Astrocyte (in vitro differentiated cells and primary cell): Measurements from ENCODE around the gene XYLT1.

Experiments used
- EZH2 ChIP-seq: IDR thresholded peaks from 2 replicates; pipeline ENCODE4 v1.6.1; 2012; ENCODE audit warnings: mild to moderate bottlenecking, low read length, inconsistent platforms; ENCODE audit not compliant: insufficient read depth
- TF ChIP-seq, protein P1 (sequence below): IDR thresholded peaks from 2 replicates; pipeline ENCODE4 v1.5.1; 2011; ENCODE audit warnings: low read depth, mild to moderate bottlenecking, inconsistent platforms, low read length, moderate library complexity; ENCODE audit not compliant: insufficient read depth

DNA sequence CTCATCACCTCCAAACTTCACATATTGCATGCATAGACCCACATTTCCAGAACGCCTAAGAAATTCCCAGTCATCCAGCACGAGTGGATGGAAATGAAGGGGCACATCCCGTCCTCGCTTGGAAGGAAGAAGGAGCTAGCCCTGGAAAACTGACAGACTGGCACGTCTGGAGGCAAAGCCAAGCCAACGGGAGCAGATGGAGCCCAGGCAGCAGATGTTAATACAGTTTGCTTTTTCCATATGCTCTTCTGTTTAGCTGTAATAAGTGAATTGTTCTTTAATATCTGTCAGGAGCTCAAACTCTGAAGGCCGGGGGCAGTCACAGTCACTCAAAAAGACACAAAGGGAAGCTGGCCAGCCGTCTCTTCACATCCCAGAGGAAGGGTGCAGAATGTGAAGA lies 187.7 kb downstream of the XYLT1 start:
- TF ChIP-seq, protein P1, sequence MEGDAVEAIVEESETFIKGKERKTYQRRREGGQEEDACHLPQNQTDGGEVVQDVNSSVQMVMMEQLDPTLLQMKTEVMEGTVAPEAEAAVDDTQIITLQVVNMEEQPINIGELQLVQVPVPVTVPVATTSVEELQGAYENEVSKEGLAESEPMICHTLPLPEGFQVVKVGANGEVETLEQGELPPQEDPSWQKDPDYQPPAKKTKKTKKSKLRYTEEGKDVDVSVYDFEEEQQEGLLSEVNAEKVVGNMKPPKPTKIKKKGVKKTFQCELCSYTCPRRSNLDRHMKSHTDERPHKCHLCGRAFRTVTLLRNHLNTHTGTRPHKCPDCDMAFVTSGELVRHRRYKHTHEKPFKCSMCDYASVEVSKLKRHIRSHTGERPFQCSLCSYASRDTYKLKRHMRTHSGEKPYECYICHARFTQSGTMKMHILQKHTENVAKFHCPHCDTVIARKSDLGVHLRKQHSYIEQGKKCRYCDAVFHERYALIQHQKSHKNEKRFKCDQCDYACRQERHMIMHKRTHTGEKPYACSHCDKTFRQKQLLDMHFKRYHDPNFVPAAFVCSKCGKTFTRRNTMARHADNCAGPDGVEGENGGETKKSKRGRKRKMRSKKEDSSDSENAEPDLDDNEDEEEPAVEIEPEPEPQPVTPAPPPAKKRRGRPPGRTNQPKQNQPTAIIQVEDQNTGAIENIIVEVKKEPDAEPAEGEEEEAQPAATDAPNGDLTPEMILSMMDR: no peak
- TF ChIP-seq EZH2: no peak
